GM12891 (cell line): ENCODE data around the gene EPB41L2.

ENCODE experiments used
- PAX5 ChIP-seq: IDR thresholded peaks from 2 replicates; pipeline ENCODE4 v1.6.1; 2011; ENCODE audit warnings: low read length, moderate library complexity, mild to moderate bottlenecking; ENCODE audit not compliant: insufficient read depth, severe bottlenecking
- POLR2A ChIP-seq: IDR thresholded peaks from 2 replicates; pipeline ENCODE4 v1.6.1; 2011; ENCODE audit warnings: low read depth, low read length, control low read depth
- POLR2AphosphoS5 ChIP-seq: IDR thresholded peaks from 2 replicates; pipeline ENCODE4 v1.6.1; 2011; ENCODE audit warnings: low read depth, low read length, control low read depth
- POU2F2 ChIP-seq: IDR thresholded peaks from 2 replicates; pipeline ENCODE4 v1.6.1; 2011; ENCODE audit warnings: low read depth, mild to moderate bottlenecking, control low read depth, low read length, moderate library complexity
- SPI1 ChIP-seq: IDR thresholded peaks from 2 replicates; pipeline ENCODE4 v1.6.1; 2011; ENCODE audit warnings: low read depth, low read length, control low read depth
- TAF1 ChIP-seq: IDR thresholded peaks from 2 replicates; pipeline ENCODE4 v1.6.1; 2011; ENCODE audit warnings: low read depth, low read length, control low read depth

DNA sequence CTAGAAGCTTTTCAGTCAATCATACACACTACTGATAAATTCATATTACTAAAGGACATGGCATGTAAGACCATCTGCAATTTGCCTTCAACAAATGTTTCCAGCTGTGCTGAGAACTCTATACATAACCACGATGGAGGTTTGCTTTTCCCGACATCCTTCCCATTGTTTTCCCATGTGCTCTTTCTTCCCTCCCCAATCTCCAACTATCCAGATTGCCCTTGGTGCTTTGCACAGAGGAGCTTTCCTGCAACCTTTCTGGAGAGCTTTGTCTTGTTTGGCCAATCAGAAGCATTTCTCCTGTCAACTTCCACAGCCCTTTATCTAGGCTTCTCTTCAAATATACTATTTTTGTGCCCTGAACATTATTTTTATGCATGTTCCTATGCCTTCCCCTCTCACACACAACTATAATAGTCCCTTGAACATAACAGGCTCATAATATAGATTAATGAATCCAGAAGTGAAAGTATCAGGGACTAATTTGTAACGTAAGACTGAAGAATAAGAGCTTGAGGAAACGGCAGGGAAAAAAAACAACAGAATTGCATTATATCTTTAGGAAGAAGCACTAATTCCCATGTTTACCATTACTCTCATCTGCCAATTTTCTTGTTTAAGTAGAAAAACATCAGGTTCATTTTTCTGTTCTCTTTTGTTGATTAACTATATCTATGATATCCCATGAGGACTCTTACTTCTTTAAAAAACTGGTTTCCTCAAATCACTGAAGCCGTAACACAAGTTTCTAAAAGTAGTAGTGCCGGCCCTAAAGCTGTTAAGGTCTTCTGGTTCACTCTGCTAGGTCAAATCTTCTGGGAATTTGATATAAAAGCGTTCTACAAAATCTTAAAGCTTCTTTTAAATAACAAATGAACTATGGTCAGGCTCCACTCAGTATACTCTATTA is 215.8 kb downstream of the EPB41L2 start:
- TF ChIP-seq POLR2A: no peak
- TF ChIP-seq POLR2AphosphoS5: no peak
- TF ChIP-seq TAF1: no peak
- no peak for TF ChIP-seq SPI1
- no peak for TF ChIP-seq POU2F2
- TF ChIP-seq PAX5: no peak
